Fibroblast of the aortic adventitia (primary cell): Measurements from ENCODE around the gene KDM4B. TPM values are rescaled to one million over a fixed set of nuclear protein-coding genes. Genes with fewer than 3 reads are reported as not detected.

Source experiments
- DNase-seq: peaks from one replicate; pipeline ENCODE4 v3.0.0-alpha.2; 2010; ENCODE audit warnings: low read depth
- H3K4me3 ChIP-seq: 2 replicates; pipeline ENCODE4 v1.5.1; 2011; ENCODE audit warnings: low read depth, mild to moderate bottlenecking, control low read depth, low read length, moderate library complexity
- total RNA-seq: library from RNA; depleted of rRNA; stranded (reverse); fragments of >200 nt; gene quantifications from 2 replicates; pipeline ENCODE4 v1.2.3, GENCODE V29; 2012; ENCODE audit warnings: low replicate concordance
- TF ChIP-seq, protein P1 (sequence below): IDR thresholded peaks from 2 replicates; pipeline ENCODE4 v1.5.1; 2011; ENCODE audit warnings: mild to moderate bottlenecking, low read length, control low read depth, inconsistent platforms; ENCODE audit not compliant: insufficient read depth

The KDM4B gene
- total RNA-seq, 1 donor = 13.5 TPM

DNA sequence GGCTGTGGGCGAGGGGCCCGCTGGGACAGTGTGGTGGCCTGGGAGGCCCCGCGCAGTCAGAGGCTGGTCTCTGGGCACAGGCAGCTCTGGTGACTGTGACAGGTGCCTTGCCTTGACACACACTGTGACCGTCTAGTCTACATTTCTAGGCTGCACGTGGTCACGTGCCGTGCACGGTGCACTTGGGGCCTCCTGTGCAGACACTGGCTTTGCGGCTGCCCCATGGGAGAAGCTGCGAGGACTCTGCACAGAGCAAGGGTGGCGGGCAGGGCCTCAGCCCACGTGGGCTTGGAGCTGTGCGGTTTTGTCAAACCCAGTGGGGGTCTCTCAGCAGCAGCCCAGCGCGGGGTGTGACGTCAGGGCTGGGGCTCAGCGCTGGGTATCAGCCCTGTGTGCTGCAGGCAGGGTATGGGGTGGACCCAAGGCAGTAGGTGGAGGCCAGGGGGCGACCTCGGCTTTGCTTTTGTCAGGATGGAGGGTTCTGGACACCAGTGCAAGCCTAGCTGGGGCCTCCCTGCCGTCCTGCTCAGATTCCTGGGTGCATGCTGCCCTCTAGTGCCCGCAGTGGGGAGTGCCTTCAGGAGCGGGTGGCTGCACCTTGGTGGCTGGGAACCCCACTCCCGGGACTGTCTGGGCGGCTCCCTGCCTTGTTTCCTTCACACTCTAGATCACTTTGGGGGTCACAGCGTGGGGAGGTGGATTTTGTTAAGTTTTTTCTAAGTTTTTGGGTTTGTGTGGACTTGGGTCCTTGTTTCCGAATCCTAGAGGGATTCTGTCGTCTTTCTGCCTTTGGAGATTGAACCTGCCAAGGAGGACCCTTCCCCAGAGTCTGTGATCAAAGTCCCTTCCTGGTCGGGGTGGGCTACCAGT is 62.6 kb downstream of the KDM4B start:
- DNase-seq = peak; percentile 74
- H3K4me3 ChIP-seq = no peak overlapping the region
- TF ChIP-seq, protein P1, sequence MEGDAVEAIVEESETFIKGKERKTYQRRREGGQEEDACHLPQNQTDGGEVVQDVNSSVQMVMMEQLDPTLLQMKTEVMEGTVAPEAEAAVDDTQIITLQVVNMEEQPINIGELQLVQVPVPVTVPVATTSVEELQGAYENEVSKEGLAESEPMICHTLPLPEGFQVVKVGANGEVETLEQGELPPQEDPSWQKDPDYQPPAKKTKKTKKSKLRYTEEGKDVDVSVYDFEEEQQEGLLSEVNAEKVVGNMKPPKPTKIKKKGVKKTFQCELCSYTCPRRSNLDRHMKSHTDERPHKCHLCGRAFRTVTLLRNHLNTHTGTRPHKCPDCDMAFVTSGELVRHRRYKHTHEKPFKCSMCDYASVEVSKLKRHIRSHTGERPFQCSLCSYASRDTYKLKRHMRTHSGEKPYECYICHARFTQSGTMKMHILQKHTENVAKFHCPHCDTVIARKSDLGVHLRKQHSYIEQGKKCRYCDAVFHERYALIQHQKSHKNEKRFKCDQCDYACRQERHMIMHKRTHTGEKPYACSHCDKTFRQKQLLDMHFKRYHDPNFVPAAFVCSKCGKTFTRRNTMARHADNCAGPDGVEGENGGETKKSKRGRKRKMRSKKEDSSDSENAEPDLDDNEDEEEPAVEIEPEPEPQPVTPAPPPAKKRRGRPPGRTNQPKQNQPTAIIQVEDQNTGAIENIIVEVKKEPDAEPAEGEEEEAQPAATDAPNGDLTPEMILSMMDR = peak; percentile 90

DNA sequence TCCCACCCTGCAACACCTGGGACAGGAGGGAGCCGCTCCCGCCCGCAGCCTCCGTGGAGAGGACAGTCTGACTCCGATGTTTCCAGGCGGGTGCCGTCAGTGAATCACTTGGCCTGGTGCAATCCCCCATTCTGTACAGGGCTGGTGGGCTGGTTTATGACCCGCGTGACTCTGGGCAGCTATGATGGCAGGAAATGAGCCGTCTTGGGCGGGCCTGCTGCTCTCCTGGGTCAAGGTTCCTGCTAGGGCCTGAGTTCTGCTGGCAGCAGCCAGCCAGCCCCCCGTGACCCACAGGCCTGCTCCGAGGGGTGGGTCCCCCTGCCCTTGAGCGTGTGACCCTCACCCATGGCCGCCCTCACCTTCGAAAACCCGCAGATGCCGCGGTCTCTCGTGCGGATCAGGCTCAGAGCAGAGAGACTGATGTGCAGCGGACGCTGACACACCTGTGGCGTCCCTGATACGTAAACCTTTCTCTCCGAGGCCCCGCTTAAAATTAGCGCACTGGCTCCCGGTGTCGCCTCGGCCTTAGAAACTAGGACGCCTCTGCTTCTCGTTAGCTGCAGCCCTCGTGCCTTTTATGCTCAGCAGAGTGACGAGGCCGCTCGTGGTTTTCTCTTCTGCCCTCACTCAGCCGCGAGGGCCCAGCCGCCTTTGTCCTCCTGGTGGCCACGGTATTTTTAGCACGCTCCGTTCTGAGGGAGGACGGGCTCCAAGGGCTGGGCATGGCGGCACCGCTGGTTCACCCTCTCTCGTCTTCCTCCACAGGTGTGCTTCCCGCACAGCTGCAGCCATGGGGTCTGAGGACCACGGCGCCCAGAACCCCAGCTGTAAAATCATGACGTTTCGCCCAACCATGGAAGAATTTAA is 63.4 kb downstream of the KDM4B start:
- TF ChIP-seq, protein P1 = no peak
- no peak overlapping the region for H3K4me3 ChIP-seq
- no peak for DNase-seq

DNA sequence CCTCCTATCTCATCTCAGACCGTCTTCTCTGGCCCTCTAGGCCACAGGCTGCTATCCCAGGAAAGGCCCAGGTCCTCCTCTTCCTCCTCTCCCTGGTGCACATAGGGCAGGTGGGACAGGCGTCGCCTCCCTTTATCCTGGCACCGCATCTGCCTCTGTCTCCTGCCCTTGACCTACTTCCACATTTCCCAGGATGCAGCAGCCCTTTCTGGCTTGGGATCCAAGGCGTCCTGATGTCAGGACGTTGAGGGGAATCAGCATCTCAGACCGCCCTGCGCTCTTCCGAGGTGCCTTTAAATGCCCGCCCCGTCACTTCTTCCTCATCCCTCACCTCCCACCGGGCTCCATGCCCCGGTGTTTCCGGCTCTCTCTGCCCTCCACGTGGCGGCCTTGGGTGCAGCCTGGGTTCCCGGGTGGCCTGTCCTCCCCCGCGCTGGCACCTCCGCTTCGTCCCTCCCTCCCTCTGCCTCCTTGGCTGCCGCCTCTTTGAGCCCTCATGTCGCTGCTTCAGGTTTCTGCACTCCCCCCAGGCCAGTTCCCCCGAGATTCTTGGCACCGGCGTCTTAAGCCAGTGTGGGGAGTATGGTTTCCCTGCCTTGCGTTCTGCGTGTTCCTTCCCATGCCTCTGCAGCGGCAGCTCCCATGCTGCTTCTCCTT is 66.3 kb downstream of the KDM4B start:
- DNase-seq = no peak
- TF ChIP-seq, protein P1 = no peak
- no peak overlapping the region for H3K4me3 ChIP-seq

DNA sequence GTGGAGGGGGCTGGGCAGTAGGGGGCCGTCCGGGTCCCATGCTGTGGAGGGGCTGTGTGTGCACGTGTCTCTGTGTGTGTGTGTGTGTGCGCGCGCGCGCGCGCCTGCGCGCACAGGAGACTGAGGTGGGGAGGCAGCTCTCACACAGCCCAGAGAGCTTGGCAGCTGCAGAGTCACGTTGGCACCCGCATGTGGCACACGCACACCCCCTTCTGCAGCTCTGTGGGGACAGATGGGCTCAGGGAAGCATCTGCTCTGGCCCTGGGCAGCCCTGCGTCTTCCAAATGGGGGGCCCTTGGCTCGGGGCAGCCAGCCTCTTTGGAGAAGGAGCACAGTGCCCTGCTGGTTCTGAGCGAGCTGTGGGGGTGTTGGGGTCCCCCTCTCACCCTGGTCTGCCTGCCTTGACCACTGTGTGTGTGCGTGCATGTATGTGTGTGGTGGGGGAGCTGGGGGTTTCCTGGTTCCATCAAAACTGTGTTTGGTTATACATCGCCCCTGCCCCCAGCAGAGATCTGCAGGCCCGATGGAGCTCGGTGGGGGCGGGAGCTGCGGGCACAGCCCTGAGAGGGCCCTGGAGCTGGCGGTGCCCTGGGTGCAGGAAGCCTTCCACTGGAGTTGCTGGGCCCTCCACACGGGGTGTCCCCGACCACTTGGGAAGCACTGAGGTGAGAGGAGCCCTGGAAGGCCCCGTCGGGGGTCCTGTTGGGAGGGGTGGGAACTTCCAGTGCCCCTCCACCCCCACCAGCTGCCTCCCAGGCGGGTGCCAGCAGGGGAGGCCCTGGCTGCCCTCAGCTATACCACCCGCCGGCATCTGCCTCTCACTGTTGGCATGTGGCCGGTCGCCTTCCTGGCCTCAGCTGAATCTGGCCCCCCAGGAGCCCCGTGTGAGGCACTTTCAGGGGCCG is 67.1 kb downstream of the KDM4B start:
- TF ChIP-seq, protein P1 = no peak
- DNase-seq = no peak

DNA sequence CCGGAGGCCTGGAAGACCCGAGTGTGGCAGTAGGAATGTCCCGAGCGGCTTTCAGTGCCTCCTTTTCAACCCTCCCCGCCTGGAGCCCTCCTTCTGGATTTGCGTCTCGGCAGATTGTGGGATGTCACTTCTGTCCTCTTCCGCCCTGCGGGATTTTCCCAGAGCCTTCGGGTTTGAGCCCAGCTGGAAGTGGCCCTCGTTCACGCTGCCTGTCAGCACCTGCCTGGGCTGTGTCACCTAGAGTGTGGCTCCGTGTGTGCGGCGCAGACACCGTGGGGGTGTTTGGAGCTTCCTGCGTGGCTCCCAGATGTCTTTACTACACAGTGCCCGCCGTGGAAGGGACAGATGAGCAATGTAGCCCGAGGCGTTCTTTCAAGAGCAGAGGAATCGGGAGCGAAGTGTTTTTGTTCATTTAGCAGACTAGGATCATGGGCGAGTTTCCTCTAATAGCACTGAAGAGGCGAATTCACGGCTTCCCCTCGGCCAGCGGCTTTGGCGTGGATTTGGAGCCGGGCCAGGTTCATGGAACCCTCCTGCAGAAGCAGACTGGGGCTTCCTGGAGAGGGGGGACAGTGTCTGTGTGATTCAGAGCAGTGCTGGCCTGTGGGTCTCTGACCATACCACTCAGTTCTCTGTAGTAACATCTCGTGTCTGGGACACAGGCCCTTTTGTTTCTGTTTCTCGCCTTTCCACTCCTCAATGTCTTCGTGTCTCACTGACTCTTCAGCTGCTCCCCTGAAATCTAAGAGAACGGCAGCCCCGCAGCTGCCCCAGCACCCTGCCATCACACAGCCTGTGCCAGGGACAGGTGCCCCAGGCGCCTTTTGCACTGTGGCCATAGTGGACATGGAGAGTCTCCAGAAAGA is 68.0 kb downstream of the KDM4B start:
- DNase-seq = peak; percentile 52
- TF ChIP-seq, protein P1 = no peak
- no peak overlapping the region for H3K4me3 ChIP-seq

More for the DNA sequence above, 67.1 kb downstream of the KDM4B start:
- H3K4me3 ChIP-seq = no peak overlapping the region
